ENCODE results near the gene TMEM223.

GRCh38 chr11:62816557-62816956 lies 24.8 kb upstream of the TMEM223 start:
- TF ChIP-seq, protein P1, sequence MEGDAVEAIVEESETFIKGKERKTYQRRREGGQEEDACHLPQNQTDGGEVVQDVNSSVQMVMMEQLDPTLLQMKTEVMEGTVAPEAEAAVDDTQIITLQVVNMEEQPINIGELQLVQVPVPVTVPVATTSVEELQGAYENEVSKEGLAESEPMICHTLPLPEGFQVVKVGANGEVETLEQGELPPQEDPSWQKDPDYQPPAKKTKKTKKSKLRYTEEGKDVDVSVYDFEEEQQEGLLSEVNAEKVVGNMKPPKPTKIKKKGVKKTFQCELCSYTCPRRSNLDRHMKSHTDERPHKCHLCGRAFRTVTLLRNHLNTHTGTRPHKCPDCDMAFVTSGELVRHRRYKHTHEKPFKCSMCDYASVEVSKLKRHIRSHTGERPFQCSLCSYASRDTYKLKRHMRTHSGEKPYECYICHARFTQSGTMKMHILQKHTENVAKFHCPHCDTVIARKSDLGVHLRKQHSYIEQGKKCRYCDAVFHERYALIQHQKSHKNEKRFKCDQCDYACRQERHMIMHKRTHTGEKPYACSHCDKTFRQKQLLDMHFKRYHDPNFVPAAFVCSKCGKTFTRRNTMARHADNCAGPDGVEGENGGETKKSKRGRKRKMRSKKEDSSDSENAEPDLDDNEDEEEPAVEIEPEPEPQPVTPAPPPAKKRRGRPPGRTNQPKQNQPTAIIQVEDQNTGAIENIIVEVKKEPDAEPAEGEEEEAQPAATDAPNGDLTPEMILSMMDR (conservative IDR thresholded peaks at IDR 0.05 in 1 of 2, IDR thresholded peaks at IDR 0.05 in 1 of 2; ENCODE audit: extremely low read depth in 1 of 2, insufficient read depth in 1 of 2, low read depth in 1 of 2, low read length in 2 of 2), result no peak
- TF ChIP-seq EZH2 (IDR thresholded peaks at IDR 0.05; ENCODE audit: borderline replicate concordance, low read length), result no peak
